ENCODE data around the gene IL17B.
A peak's percentile ranks its signal among the peaks of the same experiment; 100 is the strongest.

The IL17B gene

GRCh38 chr5:149353911-149354310 is 25.2 kb downstream of the IL17B start:
- no peak for TF ChIP-seq CTCF (IDR thresholded peaks at IDR 0.05; ENCODE audit: insufficient read depth, missing control alignments)
- FAIRE-seq (no peak), DNase-seq (ENCODE audit: insufficient read length, low spot score) (no peak)

- DNase-seq (ENCODE audit: insufficient read length, low spot score): no peak
- FAIRE-seq: no peak
- TF ChIP-seq CTCF (IDR thresholded peaks at IDR 0.05; ENCODE audit: insufficient read depth, missing control alignments): no peak
These were observed 26.9 kb downstream of the IL17B start for GRCh38 chr5:149352169-149352568.

- no peak for TF ChIP-seq CTCF (IDR thresholded peaks at IDR 0.05; ENCODE audit: insufficient read depth, missing control alignments)
- DNase-seq (ENCODE audit: insufficient read length, low spot score) (no peak), FAIRE-seq (no peak)
These were observed 29.7 kb downstream of the IL17B start for GRCh38 chr5:149349382-149349781.

GRCh38 chr5:149348518-149348917 is 30.6 kb downstream of the IL17B start:
- FAIRE-seq (no peak), DNase-seq (ENCODE audit: insufficient read length, low spot score) (no peak)
- TF ChIP-seq CTCF (IDR thresholded peaks at IDR 0.05; ENCODE audit: insufficient read depth, missing control alignments): no peak

GRCh38 chr5:149345892-149346222 is 33.2 kb downstream of the IL17B start:
- FAIRE-seq (no peak), DNase-seq (ENCODE audit: insufficient read length, low spot score) (no peak)
- TF ChIP-seq CTCF (IDR thresholded peaks at IDR 0.05; ENCODE audit: insufficient read depth, missing control alignments): no peak

- TF ChIP-seq CTCF (IDR thresholded peaks at IDR 0.05; ENCODE audit: insufficient read depth, missing control alignments): no peak
- peak; percentile 90 for DNase-seq (ENCODE audit: insufficient read length, low spot score)
- FAIRE-seq: no peak
These were observed 33.8 kb downstream of the IL17B start, which contains the start of gene GRPEL2 for GRCh38 chr5:149345147-149345891. Gene GRPEL2 (plus strand): TSS chr5:149345499. CDS start chr5:149345540, 41 bp downstream.

- DNase-seq (ENCODE audit: insufficient read length, low spot score) (no peak), FAIRE-seq (no peak)
- no peak for TF ChIP-seq CTCF (IDR thresholded peaks at IDR 0.05; ENCODE audit: insufficient read depth, missing control alignments)
These were observed 34.9 kb downstream of the IL17B start for GRCh38 chr5:149344151-149344550.

Data from D721Med (cell line).